ENCODE data around the gene STT3A.

The STT3A gene

GRCh38 chr11:125670172-125670571 is 77.5 kb downstream of the STT3A start:
- DNase-seq = no peak

GRCh38 chr11:125671561-125671960 is 78.9 kb downstream of the STT3A start:
- DNase-seq = no peak
